SK-N-SH (cell line): ENCODE results near the gene DDX54.

Source experiments
- EP300 ChIP-seq, 2 experiments: IDR thresholded peaks; 2 replicates each; pipeline versions ENCODE4 v1.4.0 to v1.6.1; 2012; ENCODE audit warnings: borderline replicate concordance in 1 of 2, low read depth in 1 of 2, low read length in 1 of 2
- GABPA ChIP-seq: IDR thresholded peaks from 2 replicates; pipeline ENCODE4 v1.4.0; 2012; ENCODE audit warnings: low read depth, mild to moderate bottlenecking
- NFIC ChIP-seq: IDR thresholded peaks from 2 replicates; pipeline ENCODE4 v1.4.0; 2012; ENCODE audit warnings: borderline replicate concordance
- POLR2AphosphoS5 ChIP-seq: IDR thresholded peaks from 2 replicates; pipeline ENCODE4 v1.6.1; 2012; ENCODE audit warnings: low read depth, low read length
- RAD21 ChIP-seq: IDR thresholded peaks from 2 replicates; pipeline ENCODE4 v1.6.1; 2012; ENCODE audit warnings: mild to moderate bottlenecking, low read length
- SMC3 ChIP-seq: IDR thresholded peaks from 2 replicates; pipeline ENCODE4 v1.6.1; 2012; ENCODE audit warnings: low read depth, low read length, improper control_type of control experiment
- TAF1 ChIP-seq: IDR thresholded peaks from 2 replicates; pipeline ENCODE4 v1.6.1; 2012; ENCODE audit warnings: low read depth, mild to moderate bottlenecking, low read length, moderate library complexity, borderline replicate concordance
- TF ChIP-seq, protein P1 (sequence below): IDR thresholded peaks from 2 replicates; pipeline ENCODE4 v1.6.1; 2012; ENCODE audit warnings: mild to moderate bottlenecking, low read depth, low read length, moderate library complexity
- TF ChIP-seq, protein P2 (sequence below): fragments of 200-600 bp; sonication (generic); IDR thresholded peaks from 2 replicates; pipeline ENCODE4 v1.6.1; 2017; ENCODE audit warnings: antibody characterized with exemption, mild to moderate bottlenecking, moderate library complexity
- TF ChIP-seq, protein P3 (sequence below): fragments of 150-350 bp; IDR thresholded peaks from 2 replicates; pipeline ENCODE4 v1.6.1; 2017; ENCODE audit warnings: antibody characterized with exemption, low read length, low read depth, borderline replicate concordance
- TF ChIP-seq, protein P4 (sequence below): IDR thresholded peaks from 2 replicates; pipeline ENCODE4 v1.4.0; 2012; ENCODE audit warnings: low read depth, borderline replicate concordance

DNA sequence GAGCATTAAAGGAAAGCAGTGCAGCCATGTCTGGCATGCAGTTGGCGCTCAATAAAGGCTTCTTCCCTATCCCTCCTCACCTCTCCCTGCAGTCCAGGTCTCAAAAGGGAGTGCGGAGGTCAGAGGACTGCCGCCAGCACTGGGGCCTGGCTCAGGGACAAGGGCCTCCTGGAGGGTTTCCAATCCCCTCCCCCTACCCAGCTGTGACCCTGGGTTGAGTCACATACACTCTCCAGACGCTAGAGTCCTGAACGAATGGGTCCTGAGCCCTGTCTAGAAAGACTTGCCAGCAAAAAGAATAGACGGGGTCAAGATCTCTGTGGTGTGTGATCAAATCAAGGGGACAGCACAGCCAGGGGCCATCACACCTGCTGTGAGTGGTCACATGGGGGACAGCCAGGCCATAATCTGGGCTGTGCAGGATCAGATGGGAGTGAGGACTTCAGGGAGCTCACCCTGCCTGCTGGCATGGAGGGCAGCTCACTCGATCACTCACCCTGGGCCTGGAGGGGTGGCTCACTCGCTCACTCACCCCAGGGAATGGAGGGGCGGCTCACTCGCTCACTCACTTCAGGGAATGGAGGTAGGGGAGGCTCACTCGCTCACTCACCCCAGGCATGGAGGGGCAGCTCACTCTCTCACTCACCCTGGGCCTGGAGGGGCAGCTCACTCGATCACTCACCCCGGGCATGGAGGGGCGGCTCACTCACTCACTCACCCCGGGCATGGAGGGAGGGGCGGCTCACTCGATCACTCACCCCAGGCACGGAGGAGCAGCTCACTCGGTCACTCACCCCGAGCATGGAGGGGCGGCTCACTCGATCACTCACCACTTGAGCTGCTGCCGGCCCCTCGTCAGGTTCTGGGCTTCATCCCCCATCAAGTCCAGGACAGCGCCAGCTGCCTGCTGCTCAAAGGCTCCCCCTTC lies 22.9 kb downstream of the DDX54 start:
- TF ChIP-seq, protein P1, sequence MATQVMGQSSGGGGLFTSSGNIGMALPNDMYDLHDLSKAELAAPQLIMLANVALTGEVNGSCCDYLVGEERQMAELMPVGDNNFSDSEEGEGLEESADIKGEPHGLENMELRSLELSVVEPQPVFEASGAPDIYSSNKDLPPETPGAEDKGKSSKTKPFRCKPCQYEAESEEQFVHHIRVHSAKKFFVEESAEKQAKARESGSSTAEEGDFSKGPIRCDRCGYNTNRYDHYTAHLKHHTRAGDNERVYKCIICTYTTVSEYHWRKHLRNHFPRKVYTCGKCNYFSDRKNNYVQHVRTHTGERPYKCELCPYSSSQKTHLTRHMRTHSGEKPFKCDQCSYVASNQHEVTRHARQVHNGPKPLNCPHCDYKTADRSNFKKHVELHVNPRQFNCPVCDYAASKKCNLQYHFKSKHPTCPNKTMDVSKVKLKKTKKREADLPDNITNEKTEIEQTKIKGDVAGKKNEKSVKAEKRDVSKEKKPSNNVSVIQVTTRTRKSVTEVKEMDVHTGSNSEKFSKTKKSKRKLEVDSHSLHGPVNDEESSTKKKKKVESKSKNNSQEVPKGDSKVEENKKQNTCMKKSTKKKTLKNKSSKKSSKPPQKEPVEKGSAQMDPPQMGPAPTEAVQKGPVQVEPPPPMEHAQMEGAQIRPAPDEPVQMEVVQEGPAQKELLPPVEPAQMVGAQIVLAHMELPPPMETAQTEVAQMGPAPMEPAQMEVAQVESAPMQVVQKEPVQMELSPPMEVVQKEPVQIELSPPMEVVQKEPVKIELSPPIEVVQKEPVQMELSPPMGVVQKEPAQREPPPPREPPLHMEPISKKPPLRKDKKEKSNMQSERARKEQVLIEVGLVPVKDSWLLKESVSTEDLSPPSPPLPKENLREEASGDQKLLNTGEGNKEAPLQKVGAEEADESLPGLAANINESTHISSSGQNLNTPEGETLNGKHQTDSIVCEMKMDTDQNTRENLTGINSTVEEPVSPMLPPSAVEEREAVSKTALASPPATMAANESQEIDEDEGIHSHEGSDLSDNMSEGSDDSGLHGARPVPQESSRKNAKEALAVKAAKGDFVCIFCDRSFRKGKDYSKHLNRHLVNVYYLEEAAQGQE, result peak; percentile 47; the same call in 1 of the 2 replicates
- TF ChIP-seq, protein P2, sequence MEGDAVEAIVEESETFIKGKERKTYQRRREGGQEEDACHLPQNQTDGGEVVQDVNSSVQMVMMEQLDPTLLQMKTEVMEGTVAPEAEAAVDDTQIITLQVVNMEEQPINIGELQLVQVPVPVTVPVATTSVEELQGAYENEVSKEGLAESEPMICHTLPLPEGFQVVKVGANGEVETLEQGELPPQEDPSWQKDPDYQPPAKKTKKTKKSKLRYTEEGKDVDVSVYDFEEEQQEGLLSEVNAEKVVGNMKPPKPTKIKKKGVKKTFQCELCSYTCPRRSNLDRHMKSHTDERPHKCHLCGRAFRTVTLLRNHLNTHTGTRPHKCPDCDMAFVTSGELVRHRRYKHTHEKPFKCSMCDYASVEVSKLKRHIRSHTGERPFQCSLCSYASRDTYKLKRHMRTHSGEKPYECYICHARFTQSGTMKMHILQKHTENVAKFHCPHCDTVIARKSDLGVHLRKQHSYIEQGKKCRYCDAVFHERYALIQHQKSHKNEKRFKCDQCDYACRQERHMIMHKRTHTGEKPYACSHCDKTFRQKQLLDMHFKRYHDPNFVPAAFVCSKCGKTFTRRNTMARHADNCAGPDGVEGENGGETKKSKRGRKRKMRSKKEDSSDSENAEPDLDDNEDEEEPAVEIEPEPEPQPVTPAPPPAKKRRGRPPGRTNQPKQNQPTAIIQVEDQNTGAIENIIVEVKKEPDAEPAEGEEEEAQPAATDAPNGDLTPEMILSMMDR, result no peak
- TF ChIP-seq GABPA, result no peak
- no peak for TF ChIP-seq POLR2AphosphoS5
- TF ChIP-seq, protein P3, sequence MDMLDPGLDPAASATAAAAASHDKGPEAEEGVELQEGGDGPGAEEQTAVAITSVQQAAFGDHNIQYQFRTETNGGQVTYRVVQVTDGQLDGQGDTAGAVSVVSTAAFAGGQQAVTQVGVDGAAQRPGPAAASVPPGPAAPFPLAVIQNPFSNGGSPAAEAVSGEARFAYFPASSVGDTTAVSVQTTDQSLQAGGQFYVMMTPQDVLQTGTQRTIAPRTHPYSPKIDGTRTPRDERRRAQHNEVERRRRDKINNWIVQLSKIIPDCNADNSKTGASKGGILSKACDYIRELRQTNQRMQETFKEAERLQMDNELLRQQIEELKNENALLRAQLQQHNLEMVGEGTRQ, result no peak
- no peak for TF ChIP-seq SMC3
- TF ChIP-seq NFIC, result peak; percentile 57
- TF ChIP-seq TAF1, result no peak
- no peak for TF ChIP-seq EP300 (IDR thresholded peaks at IDR 0.05; ENCODE audit: borderline replicate concordance in 1 of 2, low read depth in 1 of 2, low read length in 1 of 2)
- TF ChIP-seq, protein P4, sequence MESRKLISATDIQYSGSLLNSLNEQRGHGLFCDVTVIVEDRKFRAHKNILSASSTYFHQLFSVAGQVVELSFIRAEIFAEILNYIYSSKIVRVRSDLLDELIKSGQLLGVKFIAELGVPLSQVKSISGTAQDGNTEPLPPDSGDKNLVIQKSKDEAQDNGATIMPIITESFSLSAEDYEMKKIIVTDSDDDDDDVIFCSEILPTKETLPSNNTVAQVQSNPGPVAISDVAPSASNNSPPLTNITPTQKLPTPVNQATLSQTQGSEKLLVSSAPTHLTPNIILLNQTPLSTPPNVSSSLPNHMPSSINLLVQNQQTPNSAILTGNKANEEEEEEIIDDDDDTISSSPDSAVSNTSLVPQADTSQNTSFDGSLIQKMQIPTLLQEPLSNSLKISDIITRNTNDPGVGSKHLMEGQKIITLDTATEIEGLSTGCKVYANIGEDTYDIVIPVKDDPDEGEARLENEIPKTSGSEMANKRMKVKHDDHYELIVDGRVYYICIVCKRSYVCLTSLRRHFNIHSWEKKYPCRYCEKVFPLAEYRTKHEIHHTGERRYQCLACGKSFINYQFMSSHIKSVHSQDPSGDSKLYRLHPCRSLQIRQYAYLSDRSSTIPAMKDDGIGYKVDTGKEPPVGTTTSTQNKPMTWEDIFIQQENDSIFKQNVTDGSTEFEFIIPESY, result no peak
- no peak for TF ChIP-seq RAD21
